K562 (cell line): Measurements from ENCODE around the gene GGNBP2. TPM values are rescaled to one million over a fixed set of nuclear protein-coding genes. Genes with fewer than 3 reads are reported as not detected.

Source experiments
- ATAC-seq: fragments of 200-7000 bp; cut with Tn5 transposase; 3 replicates; pipeline ENCODE4 v1.9.1; 2020; ENCODE audit warnings: moderate library complexity
- BruUV-seq: library from RNA; stranded (reverse); fragments of 400-500 nt; replicated peaks from 2 replicates; lab custom pipeline; 2021; lab: Mats Ljungman, UMichigan
- CTCF ChIA-PET: fragments of 300-600 bp; formaldehyde crosslinking; extraction: SDS; loops from one replicate; lab custom pipeline; 2021; ENCODE audit warnings: low intra/inter-chr PET ratio; lab: Yijun Ruan, JAX
- POLR2A ChIA-PET: fragments of 300-600, 350-650 bp; sonication (Branson Sonifier 250); formaldehyde crosslinking; extraction: SDS; loops from one replicate; lab custom pipeline; 2021; ENCODE audit warnings: antibody characterized with exemption, inconsistent platforms; lab: Yijun Ruan, JAX
- DNase-seq, 4 experiments: peaks; one replicate each; pipeline versions ENCODE4 v3.0.0 to v3.0.0-alpha.2; 2011 to 2018; ENCODE audit warnings: low spot score in 3 of 4, mixed read lengths in 3 of 4; ENCODE audit errors: extremely low read depth in 1 of 4
- FAIRE-seq: peaks from 2 replicates; lab custom pipeline; 2011; peaks lifted over from hg19 to GRCh38; lab: Jason Lieb, UNC
- H2AFZ ChIP-seq: 2 replicates; pipeline ENCODE4 v1.6.0; 2011; ENCODE audit warnings: low read depth, low read length, control low read depth, inconsistent platforms
- H3K27ac ChIP-seq: fragments of 200-600 bp; 3 replicates; pipeline ENCODE4 v1.8.0; 2011; ENCODE audit warnings: low read depth, mild to moderate bottlenecking, control low read depth, inconsistent platforms, low read length, moderate library complexity, mixed read lengths; ENCODE audit errors: extremely low read depth
- H3K27me3 ChIP-seq, 2 experiments: fragments of 300-600 bp in 1 of 2; 2 replicates in 1 of 2; 3 replicates in 1 of 2; pipeline versions ENCODE4 v1.6.0 to v1.8.0; 2011; ENCODE audit warnings: inconsistent platforms in 2 of 2, low read length in 2 of 2, mild to moderate bottlenecking in 1 of 2, mixed read lengths in 1 of 2, moderate library complexity in 1 of 2; ENCODE audit not compliant: control insufficient read depth in 2 of 2, insufficient read depth in 2 of 2
- H3K36me3 ChIP-seq: fragments of 300-600 bp; 3 replicates; pipeline ENCODE4 v1.8.0; 2011; ENCODE audit warnings: mild to moderate bottlenecking, low read length, inconsistent platforms; ENCODE audit not compliant: control insufficient read depth, insufficient read depth
- H3K4me1 ChIP-seq, 2 experiments: fragments of 200-600 bp in 1 of 2; replicated peaks in 1 of 2; 2 replicates in 1 of 2; 3 replicates in 1 of 2; pipeline versions ENCODE4 v1.5.1 to v1.8.0; 2011; ENCODE audit warnings: inconsistent platforms in 2 of 2, low read length in 2 of 2, mild to moderate bottlenecking in 1 of 2, mixed read lengths in 1 of 2, moderate library complexity in 1 of 2; ENCODE audit not compliant: control insufficient read depth in 2 of 2, insufficient read depth in 2 of 2
- H3K4me2 ChIP-seq: 2 replicates; pipeline ENCODE4 v1.6.1; 2011; ENCODE audit warnings: low read length, control low read depth, inconsistent platforms, mixed read lengths; ENCODE audit not compliant: insufficient read depth
- H3K4me3 ChIP-seq: fragments of 200-600 bp; sonication (generic), shearing (Covaris generic); 2 replicates; pipeline ENCODE4 v1.5.1; 2016; ENCODE audit warnings: control low read depth, inconsistent platforms
- H3K79me2 ChIP-seq: fragments of 200-600 bp; 3 replicates; pipeline ENCODE4 v1.8.0; 2011; ENCODE audit warnings: low read length, inconsistent platforms; ENCODE audit not compliant: control insufficient read depth, insufficient read depth
- H3K9ac ChIP-seq, 2 experiments: 2 replicates each; pipeline versions ENCODE4 v1.6.0 to v1.6.1; 2011; ENCODE audit warnings: low read depth in 2 of 2, low read length in 2 of 2, control low read depth in 1 of 2, inconsistent platforms in 1 of 2, mild to moderate bottlenecking in 1 of 2, mixed read lengths in 1 of 2; ENCODE audit not compliant: insufficient read depth in 1 of 2
- H3K9me1 ChIP-seq: one replicate; pipeline ENCODE4 v1.6.0; 2011; ENCODE audit warnings: inconsistent platforms, mild to moderate bottlenecking, low read length, moderate library complexity; ENCODE audit not compliant: control insufficient read depth, insufficient read depth
- H3K9me3 ChIP-seq: replicated peaks from 2 replicates; pipeline ENCODE4 v1.5.1; 2011; ENCODE audit warnings: low read depth, low read length, inconsistent platforms; ENCODE audit not compliant: control insufficient read depth, insufficient read depth
- H4K20me1 ChIP-seq: replicated peaks from 2 replicates; pipeline ENCODE4 v1.6.1; 2011; ENCODE audit warnings: low read length, inconsistent platforms, mixed read lengths; ENCODE audit not compliant: control insufficient read depth, insufficient read depth
- ATF7 ChIP-seq: fragments of 450-650 bp; IDR thresholded peaks from 2 replicates; pipeline ENCODE4 v1.7.1; 2014; ENCODE audit warnings: mild to moderate bottlenecking, moderate library complexity
- CBFA2T2 ChIP-seq: fragments of 450-650 bp; conservative IDR thresholded peaks from 2 replicates; pipeline ENCODE4 v1.6.1; 2017; ENCODE audit warnings: mild to moderate bottlenecking
- DNMT1 ChIP-seq: fragments of 450-650 bp; IDR thresholded peaks from 2 replicates; pipeline ENCODE4 v1.6.1; 2016; ENCODE audit warnings: antibody characterized with exemption, mild to moderate bottlenecking
- FOSL1 ChIP-seq: fragments of 200-800 bp; sonication (Bioruptor generic); conservative IDR thresholded peaks from 2 replicates; pipeline ENCODE4 v1.6.1; 2016; ENCODE audit warnings: missing genetic modification characterization, missing compliant biosample characterization
- FOXJ3 ChIP-seq: sonication (generic); formaldehyde crosslinking; IDR thresholded peaks from 2 replicates; pipeline ENCODE4 v1.4.0; 2020; ENCODE audit warnings: mild to moderate bottlenecking, missing genetic modification reagents
- FOXK2 ChIP-seq, 2 experiments: fragments of 450-650 bp; IDR thresholded peaks in 1 of 2; conservative IDR thresholded peaks in 1 of 2; 2 replicates each; pipeline ENCODE4 v1.6.1; 2016; ENCODE audit warnings: low read depth in 2 of 2, mild to moderate bottlenecking in 1 of 2
- HNRNPLL ChIP-seq: fragments of 200-400 bp; formaldehyde crosslinking; IDR thresholded peaks from 2 replicates; pipeline ENCODE4 v1.6.1; 2017; ENCODE audit warnings: low read length, low read depth, mild to moderate bottlenecking; ENCODE audit not compliant: poor library complexity, severe bottlenecking
- ZNF121 ChIP-seq: sonication (generic); formaldehyde crosslinking; conservative IDR thresholded peaks from 2 replicates; pipeline ENCODE4 v1.8.0; 2022; ENCODE audit warnings: missing genetic modification reagents
- ZNF318 ChIP-seq, 2 experiments: fragments of 450-650 bp; IDR thresholded peaks; 2 replicates each; pipeline ENCODE4 v1.6.1; 2016; ENCODE audit warnings: mild to moderate bottlenecking in 2 of 2, borderline replicate concordance in 1 of 2, low read depth in 1 of 2, moderate library complexity in 1 of 2
- ZNF511 ChIP-seq: sonication (generic); formaldehyde crosslinking; IDR thresholded peaks from 2 replicates; pipeline ENCODE4 v1.8.0; 2022; ENCODE audit warnings: mild to moderate bottlenecking, missing genetic modification reagents
- WGBS: fragments of 100-300 bp; shearing (Covaris generic); methylation state at CpG from one replicate; pipeline ENCODE4 v1.1.6; 2016; ENCODE audit warnings: low coverage, mixed read lengths; ENCODE audit not compliant: insufficient coverage; ENCODE audit errors: missing lambda C conversion rate; 5-methylcytosine and 5-hydroxymethylcytosine counted together
- in situ Hi-C: fragments of 300-500 bp; cut with MboI; formaldehyde crosslinking; loops from 4 replicates; pipeline ENCODE4 v1.15.0; 2018; ENCODE audit warnings: inconsistent platforms, mixed read lengths
- intact Hi-C: fragments of 100-400 bp; cut with micrococcal nuclease; formaldehyde crosslinking; loops from 2 replicates; pipeline ENCODE4 v1.14.2; 2022
- polyA plus RNA-seq, 8 experiments: library from polyadenylated mRNA; depleted of rRNA in 4 of 8; stranded (reverse) in 5 of 8; unstranded in 3 of 8; fragments of >200 nt; fragmentation: Nextera tagmentation in 2 of 8; fragmentation: Illumina TruSeq in 1 of 8; extraction: Ambion mirVana in 2 of 8; extraction: Trizol in 1 of 8; gene quantifications; 2 replicates each; pipeline versions ENCODE4 v1.2.1 to v1.2.3, GENCODE V29; 2011 to 2014; ENCODE audit warnings: inconsistent platforms in 1 of 8, missing spikeins in 1 of 8
- total RNA-seq, 7 experiments: library from RNA; depleted of rRNA in 6 of 7; stranded (reverse); fragments of >200 nt in 6 of 7; fragmentation: Illumina TruSeq in 2 of 7; extraction: Trizol in 2 of 7; gene quantifications; 2 replicates each; pipeline versions ENCODE4 v1.2.1 to v1.2.3, GENCODE V29; 2011 to 2021; ENCODE audit warnings: low replicate concordance in 1 of 7

The GGNBP2 gene
- total and polyA plus RNA-seq, 9 of the 15 experiments (the other 6 are each of a cell fraction or from before 2014, with no cell fraction given), result 35.7 to 96.6 (median 64.1) TPM

- no peak overlapping the region for H3K4me3 ChIP-seq
- POLR2A ChIA-PET, result interaction anchor here (0.6 to 0.7 kb wide), 2 partner anchors 11 to 364 kb away, joined by 3 to 6 read pairs; no protein-coding TSS in a partner anchor
- DNase-seq, result no peak
- intact Hi-C loops, result no loop called here
- H3K36me3 ChIP-seq, result peaks cover 97% of the 10 kb centered on the region
- FAIRE-seq, result no peak
- no peak overlapping the region for H3K27ac ChIP-seq
- in situ Hi-C loops, result no loop called here
- no peaks in the 10 kb centered on the region for H3K79me2 ChIP-seq
- BruUV-seq, result no TSS peak
- peaks cover 6% of the 10 kb centered on the region; the same call in 1 of the 2 replicates for H4K20me1 ChIP-seq
- H3K27me3 ChIP-seq, result no peaks in the 10 kb centered on the region
- CTCF ChIA-PET, result no interaction called here
- no peaks in the 10 kb centered on the region for H3K9me3 ChIP-seq
- 100% methylated on average over 6 of the region's 6 CpGs for WGBS
- H3K4me2 ChIP-seq, result no peak overlapping the region
- H2AFZ ChIP-seq, result no peak overlapping the region
- peaks cover 0 to 3% of the 10 kb centered on the region in 2 experiments; a peak in 1 of 5 replicates for H3K4me1 ChIP-seq
- H3K9me1 ChIP-seq, result no peaks in the 10 kb centered on the region
- H3K9ac ChIP-seq, result peak overlapping the region in 1 of 2 experiments; percentile 33; a peak in 1 of 4 replicates
- no peak for ATAC-seq
- TF ChIP-seq FOSL1 (tag), result no peak
- TF ChIP-seq FOXK2 (conservative IDR thresholded peaks at IDR 0.05 in 1 of 2, IDR thresholded peaks at IDR 0.05 in 1 of 2; ENCODE audit: low read depth in 2 of 2), result no peak
- no peak for TF ChIP-seq DNMT1
- TF ChIP-seq HNRNPLL, result no peak
- no peak for TF ChIP-seq ZNF318 (IDR thresholded peaks at IDR 0.05; ENCODE audit: borderline replicate concordance in 1 of 2, low read depth in 1 of 2)
- no peak for TF ChIP-seq CBFA2T2
- TF ChIP-seq ATF7, result no peak
- TF ChIP-seq FOXJ3 (CRISPR knock-in tag), result no peak
- no peak for TF ChIP-seq ZNF511 (CRISPR knock-in tag)
- no peak for TF ChIP-seq ZNF121
Observed at GRCh38 chr17:36511216-36511615, 33.5 kb upstream of the GGNBP2 start.
